ENCODE measurements around the gene CCDC146.

DNA sequence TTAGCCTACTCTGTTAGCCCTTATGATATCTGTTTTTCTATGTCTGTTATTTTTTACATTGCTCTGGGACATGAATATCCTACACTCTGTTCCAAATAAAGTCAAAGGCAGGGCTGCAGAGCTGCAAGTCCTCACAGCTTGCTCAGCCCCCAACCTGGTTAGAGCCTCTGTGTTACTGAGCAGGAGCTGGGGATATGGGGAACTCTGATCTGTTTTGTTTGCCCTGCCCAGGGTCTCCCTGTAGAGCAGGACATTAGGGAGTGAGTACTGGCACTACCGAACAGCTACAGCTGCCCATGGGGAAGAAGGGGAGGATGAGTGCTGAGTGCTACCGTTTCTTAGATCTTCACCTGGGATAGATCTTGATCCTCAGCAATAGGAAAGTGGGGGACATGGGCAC is 110.1 kb downstream of the CCDC146 start:
- TF ChIP-seq, protein P1, sequence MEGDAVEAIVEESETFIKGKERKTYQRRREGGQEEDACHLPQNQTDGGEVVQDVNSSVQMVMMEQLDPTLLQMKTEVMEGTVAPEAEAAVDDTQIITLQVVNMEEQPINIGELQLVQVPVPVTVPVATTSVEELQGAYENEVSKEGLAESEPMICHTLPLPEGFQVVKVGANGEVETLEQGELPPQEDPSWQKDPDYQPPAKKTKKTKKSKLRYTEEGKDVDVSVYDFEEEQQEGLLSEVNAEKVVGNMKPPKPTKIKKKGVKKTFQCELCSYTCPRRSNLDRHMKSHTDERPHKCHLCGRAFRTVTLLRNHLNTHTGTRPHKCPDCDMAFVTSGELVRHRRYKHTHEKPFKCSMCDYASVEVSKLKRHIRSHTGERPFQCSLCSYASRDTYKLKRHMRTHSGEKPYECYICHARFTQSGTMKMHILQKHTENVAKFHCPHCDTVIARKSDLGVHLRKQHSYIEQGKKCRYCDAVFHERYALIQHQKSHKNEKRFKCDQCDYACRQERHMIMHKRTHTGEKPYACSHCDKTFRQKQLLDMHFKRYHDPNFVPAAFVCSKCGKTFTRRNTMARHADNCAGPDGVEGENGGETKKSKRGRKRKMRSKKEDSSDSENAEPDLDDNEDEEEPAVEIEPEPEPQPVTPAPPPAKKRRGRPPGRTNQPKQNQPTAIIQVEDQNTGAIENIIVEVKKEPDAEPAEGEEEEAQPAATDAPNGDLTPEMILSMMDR (IDR thresholded peaks at IDR 0.05), result no peak
- no peak for TF ChIP-seq EZH2phosphoT487 (IDR thresholded peaks at IDR 0.05; ENCODE audit: borderline replicate concordance, low read depth)
- TF ChIP-seq, protein P2, sequence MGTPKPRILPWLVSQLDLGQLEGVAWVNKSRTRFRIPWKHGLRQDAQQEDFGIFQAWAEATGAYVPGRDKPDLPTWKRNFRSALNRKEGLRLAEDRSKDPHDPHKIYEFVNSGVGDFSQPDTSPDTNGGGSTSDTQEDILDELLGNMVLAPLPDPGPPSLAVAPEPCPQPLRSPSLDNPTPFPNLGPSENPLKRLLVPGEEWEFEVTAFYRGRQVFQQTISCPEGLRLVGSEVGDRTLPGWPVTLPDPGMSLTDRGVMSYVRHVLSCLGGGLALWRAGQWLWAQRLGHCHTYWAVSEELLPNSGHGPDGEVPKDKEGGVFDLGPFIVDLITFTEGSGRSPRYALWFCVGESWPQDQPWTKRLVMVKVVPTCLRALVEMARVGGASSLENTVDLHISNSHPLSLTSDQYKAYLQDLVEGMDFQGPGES (IDR thresholded peaks at IDR 0.05; ENCODE audit: low read depth, low read length), result no peak
- TF ChIP-seq FOXM1 (IDR thresholded peaks at IDR 0.05; ENCODE audit: low read depth), result no peak
